ENCODE measurements around the gene PGPEP1. TPM values are rescaled to one million over a fixed set of nuclear protein-coding genes. Genes with fewer than 3 reads are reported as not detected.

Gene PGPEP1
- total and polyA plus RNA-seq, 3 experiments from 2014 or later: 12.2 to 27.7 (median 27.3) TPM

GRCh38 chr19:18332917-18333530 is 7.4 kb upstream of the PGPEP1 start:
- Histone ChIP-seq H3K9me3 (ENCODE audit: low read length) (no peaks in the 10 kb centered on the region), H3K4me3 (ENCODE audit: low read length) (no peak overlapping the region), H3K27me3 (ENCODE audit: insufficient read depth, low read length, poor library complexity, severe bottlenecking) (no peaks in the 10 kb centered on the region), H3K4me1 (ENCODE audit: insufficient read depth, low read length) (peaks cover 9% of the 10 kb centered on the region), H3K27ac (ENCODE audit: low read depth, low read length) (no peak overlapping the region), H3K36me3 (ENCODE audit: insufficient read depth, low read length) (no peaks in the 10 kb centered on the region)
- no peaks in the 10 kb centered on the region for H3K9me3 Mint-ChIP-seq
- no peak overlapping the region for H3K4me3 Mint-ChIP-seq
- ChIA-PET CTCF (interaction anchor here (1.0 to 18.4 kb wide), 2 partner anchors 57 to 128 kb away, joined by 3 to 436 read pairs; partner anchors contain the start of genes IQCN and JUND), POLR2A (interaction anchor here (0.9 to 1.2 kb wide), 2 partner anchors 54 to 128 kb away, joined by 3 read pairs; no protein-coding TSS in a partner anchor)
- H3K27me3 Mint-ChIP-seq: peaks cover 0 to 3% of the 10 kb centered on the region in 2 donors
- H3K27ac Mint-ChIP-seq: no peak overlapping the region
- H3K36me3 Mint-ChIP-seq: no peaks in the 10 kb centered on the region
- DNase-seq: no peak
- H3K4me1 Mint-ChIP-seq: peaks cover 10 to 13% (median 11%) of the 10 kb centered on the region in 3 donors

GRCh38 chr19:18333680-18334079 is 6.7 kb upstream of the PGPEP1 start:
- Histone ChIP-seq H3K4me3 (ENCODE audit: low read length) (no peak overlapping the region), H3K27ac (ENCODE audit: low read depth, low read length) (no peak overlapping the region), H3K27me3 (ENCODE audit: insufficient read depth, low read length, poor library complexity, severe bottlenecking) (no peaks in the 10 kb centered on the region), H3K9me3 (ENCODE audit: low read length) (no peaks in the 10 kb centered on the region), H3K4me1 (ENCODE audit: insufficient read depth, low read length) (peaks cover 3% of the 10 kb centered on the region), H3K36me3 (ENCODE audit: insufficient read depth, low read length) (no peaks in the 10 kb centered on the region)
- H3K36me3 Mint-ChIP-seq: no peaks in the 10 kb centered on the region
- POLR2A ChIA-PET: interaction anchor here (0.9 kb wide), 1 partner anchor 128 kb away, joined by 3 read pairs; no protein-coding TSS in a partner anchor
- H3K4me3 Mint-ChIP-seq: no peak overlapping the region
- peaks cover under 1 to 3% of the 10 kb centered on the region in 2 donors for H3K27me3 Mint-ChIP-seq
- no peak overlapping the region for H3K27ac Mint-ChIP-seq
- H3K9me3 Mint-ChIP-seq: no peaks in the 10 kb centered on the region
- no peak for DNase-seq
- CTCF ChIA-PET: interaction anchor here (1.0 to 18.4 kb wide), 2 partner anchors 58 to 128 kb away, joined by 3 to 436 read pairs; partner anchors contain the start of genes IQCN and JUND
- H3K4me1 Mint-ChIP-seq: peaks cover 4 to 8% (median 6%) of the 10 kb centered on the region in 3 donors

GRCh38 chr19:18336121-18336520 is 4.3 kb upstream of the PGPEP1 start:
- Mint-ChIP-seq H3K36me3 (peaks cover 0 to 2% (median 0%) of the 10 kb centered on the region in 3 donors), H3K27me3 (peaks cover 2 to 3% of the 10 kb centered on the region in 2 donors), H3K27ac (peak overlapping the region in 1 of 8 donors; percentile 70), H3K4me1 (peaks cover 3 to 13% (median 10%) of the 10 kb centered on the region in 3 donors), H3K4me3 (peak overlapping the region in 2 of 7 donors; percentile 27 to 61), H3K9me3 (no peaks in the 10 kb centered on the region)
- POLR2A ChIA-PET: interaction anchor here (1.2 kb wide), 1 partner anchor 56 kb away, joined by 7 read pairs; no protein-coding TSS in a partner anchor
- Histone ChIP-seq H3K4me1 (ENCODE audit: insufficient read depth, low read length) (peaks cover 11% of the 10 kb centered on the region), H3K36me3 (ENCODE audit: insufficient read depth, low read length) (no peaks in the 10 kb centered on the region), H3K9me3 (ENCODE audit: low read length) (no peaks in the 10 kb centered on the region), H3K4me3 (ENCODE audit: low read length) (no peak overlapping the region), H3K27me3 (ENCODE audit: insufficient read depth, low read length, poor library complexity, severe bottlenecking) (no peaks in the 10 kb centered on the region), H3K27ac (ENCODE audit: low read depth, low read length) (no peak overlapping the region)
- CTCF ChIA-PET: interaction anchor here (1.0 to 18.4 kb wide), 2 partner anchors 52 to 60 kb away, joined by 3 to 436 read pairs; partner anchors contain the start of genes IQCN and JUND
- no peak for DNase-seq

GRCh38 chr19:18338541-18338940 is 1.9 kb upstream of the PGPEP1 start:
- POLR2A ChIA-PET: no interaction called here

GRCh38 chr19:18339723-18340122 is 675 bp upstream of the PGPEP1 start:
- Mint-ChIP-seq H3K9me3 (no peaks in the 10 kb centered on the region), H3K4me1 (peaks cover 10 to 24% (median 24%) of the 10 kb centered on the region in 3 donors), H3K36me3 (peaks cover 0 to 28% (median 1%) of the 10 kb centered on the region in 3 donors), H3K27me3 (peaks cover 0 to 2% of the 10 kb centered on the region in 2 donors), H3K27ac (peak overlapping the region; percentile 49 to 95 (median 84)), H3K4me3 (peak overlapping the region; percentile 83 to 99 (median 90))
- Histone ChIP-seq H3K4me3 (ENCODE audit: low read length) (peak overlapping the region; percentile 81), H3K36me3 (ENCODE audit: insufficient read depth, low read length) (peaks cover 4% of the 10 kb centered on the region), H3K9me3 (ENCODE audit: low read length) (no peaks in the 10 kb centered on the region), H3K27ac (ENCODE audit: low read depth, low read length) (peak overlapping the region; percentile 82), H3K27me3 (ENCODE audit: insufficient read depth, low read length, poor library complexity, severe bottlenecking) (no peaks in the 10 kb centered on the region), H3K4me1 (ENCODE audit: insufficient read depth, low read length) (peaks cover 18% of the 10 kb centered on the region)
- ChIA-PET POLR2A (interaction anchor here (1.0 to 1.4 kb wide), 2 partner anchors 17 to 59 kb away, joined by 3 to 4 read pairs; partner anchors contain the start of gene LSM4), CTCF (interaction anchor here (0.5 to 18.4 kb wide), 4 partner anchors 11 to 122 kb away, joined by 3 to 436 read pairs (median 8); partner anchors contain the start of genes IQCN and JUND)
- DNase-seq: no peak

More at GRCh38 chr19:18338541-18338940, 1.9 kb upstream of the PGPEP1 start:
- peak overlapping the region in 1 of 8 donors; percentile 48 for H3K27ac Mint-ChIP-seq
- no peak overlapping the region for H3K4me3 ChIP-seq (ENCODE audit: low read length)
- H3K27me3 ChIP-seq (ENCODE audit: insufficient read depth, low read length, poor library complexity, severe bottlenecking): no peaks in the 10 kb centered on the region
- H3K36me3 Mint-ChIP-seq: peaks cover 0 to 17% (median 0%) of the 10 kb centered on the region in 3 donors
- CTCF ChIA-PET: interaction anchor here (3.1 to 18.4 kb wide), 2 partner anchors 10 to 63 kb away, joined by 13 to 436 read pairs; partner anchors contain the start of genes IQCN and JUND
- H3K9me3 Mint-ChIP-seq: no peaks in the 10 kb centered on the region
- peak overlapping the region; percentile 18 to 94 (median 62) for H3K4me3 Mint-ChIP-seq
- H3K4me1 ChIP-seq (ENCODE audit: insufficient read depth, low read length): peaks cover 18% of the 10 kb centered on the region
- H3K4me1 Mint-ChIP-seq: peaks cover 6 to 24% (median 24%) of the 10 kb centered on the region in 3 donors
- no peak for DNase-seq
- H3K27ac ChIP-seq (ENCODE audit: low read depth, low read length): no peak overlapping the region
- H3K9me3 ChIP-seq (ENCODE audit: low read length): no peaks in the 10 kb centered on the region
- peaks cover 4% of the 10 kb centered on the region for H3K36me3 ChIP-seq (ENCODE audit: insufficient read depth, low read length)
- H3K27me3 Mint-ChIP-seq: peaks cover 0 to 2% of the 10 kb centered on the region in 2 donors

GRCh38 chr19:18340990-18341868 is 831 bp downstream of the PGPEP1 start:
- peak; percentile 35 to 81 (median 49) for DNase-seq
- Histone ChIP-seq H3K36me3 (ENCODE audit: insufficient read depth, low read length) (peaks cover 4% of the 10 kb centered on the region), H3K27me3 (ENCODE audit: insufficient read depth, low read length, poor library complexity, severe bottlenecking) (no peaks in the 10 kb centered on the region), H3K27ac (ENCODE audit: low read depth, low read length) (peak overlapping the region; percentile 82), H3K9me3 (ENCODE audit: low read length) (no peaks in the 10 kb centered on the region), H3K4me1 (ENCODE audit: insufficient read depth, low read length) (peaks cover 18% of the 10 kb centered on the region), H3K4me3 (ENCODE audit: low read length) (peak overlapping the region; percentile 81)
- ChIA-PET CTCF (interaction anchor here (1.2 to 18.4 kb wide), 3 partner anchors 9 to 65 kb away, joined by 3 to 436 read pairs (median 4); partner anchors contain the start of genes IQCN and JUND), POLR2A (interaction anchor here (0.6 to 2.8 kb wide), 2 partner anchors 60 to 144 kb away, joined by 3 to 18 read pairs; partner anchors contain the start of gene JUND)
- Mint-ChIP-seq H3K4me1 (peaks cover 13 to 28% (median 27%) of the 10 kb centered on the region in 3 donors), H3K4me3 (peak overlapping the region; percentile 83 to 99 (median 90)), H3K27me3 (peaks cover 0 to 2% of the 10 kb centered on the region in 2 donors), H3K36me3 (peaks cover 0 to 39% (median 3%) of the 10 kb centered on the region in 3 donors), H3K27ac (peak overlapping the region; percentile 67 to 95 (median 88)), H3K9me3 (no peaks in the 10 kb centered on the region)

GRCh38 chr19:18342090-18342632 is 1.8 kb downstream of the PGPEP1 start:
- Mint-ChIP-seq H3K4me3 (peak overlapping the region; percentile 83 to 99 (median 90)), H3K27me3 (peaks cover 0 to 2% of the 10 kb centered on the region in 2 donors), H3K4me1 (peaks cover 15 to 32% (median 30%) of the 10 kb centered on the region in 3 donors), H3K9me3 (no peaks in the 10 kb centered on the region), H3K36me3 (peaks cover 0 to 45% (median 4%) of the 10 kb centered on the region in 3 donors), H3K27ac (peak overlapping the region in 6 of 8 donors; percentile 3 to 73 (median 52))
- H3K27ac ChIP-seq (ENCODE audit: low read depth, low read length): no peak overlapping the region
- no peaks in the 10 kb centered on the region for H3K27me3 ChIP-seq (ENCODE audit: insufficient read depth, low read length, poor library complexity, severe bottlenecking)
- H3K36me3 ChIP-seq (ENCODE audit: insufficient read depth, low read length): peaks cover 4% of the 10 kb centered on the region
- CTCF ChIA-PET: interaction anchor here (1.2 to 18.4 kb wide), 4 partner anchors 8 to 66 kb away, joined by 3 to 436 read pairs (median 6); partner anchors contain the start of genes IQCN and JUND
- POLR2A ChIA-PET: interaction anchor here (0.6 to 2.8 kb wide), 2 partner anchors 61 to 145 kb away, joined by 3 to 18 read pairs; partner anchors contain the start of gene JUND
- no peak overlapping the region for H3K4me3 ChIP-seq (ENCODE audit: low read length)
- no peaks in the 10 kb centered on the region for H3K9me3 ChIP-seq (ENCODE audit: low read length)
- DNase-seq: no peak
- peaks cover 18% of the 10 kb centered on the region for H3K4me1 ChIP-seq (ENCODE audit: insufficient read depth, low read length)

Data from CD8-positive, alpha-beta memory T cell (primary cell).